NCI-H526 (cell line): Measurements from ENCODE around the gene FAM83F.

ENCODE experiments used
- DNase-seq, 2 experiments: peaks; one replicate each; lab custom pipeline; 2025; lab: John Stamatoyannopoulos, UW

FAM83F gene

DNA sequence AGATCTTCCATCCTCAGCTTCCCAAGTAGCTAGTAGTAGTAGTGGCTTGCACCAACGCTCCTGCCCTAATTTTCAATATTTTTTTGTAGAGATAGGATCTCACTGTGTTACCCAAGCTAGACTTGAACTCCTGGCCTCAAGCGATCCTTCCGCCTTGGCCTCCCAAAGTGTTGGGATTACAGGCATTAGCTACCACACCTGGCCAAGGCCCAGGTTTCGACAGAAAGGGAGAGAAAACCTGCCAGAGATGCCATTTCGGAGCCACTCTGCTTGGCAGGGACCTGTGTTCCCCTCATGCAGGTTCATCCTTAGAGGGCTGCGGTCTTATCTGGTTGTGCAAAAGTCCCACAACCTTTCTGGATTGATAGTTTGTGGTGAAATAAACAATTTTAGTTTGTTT is 41.4 kb downstream of the FAM83F start:
- DNase-seq = no peak

DNA sequence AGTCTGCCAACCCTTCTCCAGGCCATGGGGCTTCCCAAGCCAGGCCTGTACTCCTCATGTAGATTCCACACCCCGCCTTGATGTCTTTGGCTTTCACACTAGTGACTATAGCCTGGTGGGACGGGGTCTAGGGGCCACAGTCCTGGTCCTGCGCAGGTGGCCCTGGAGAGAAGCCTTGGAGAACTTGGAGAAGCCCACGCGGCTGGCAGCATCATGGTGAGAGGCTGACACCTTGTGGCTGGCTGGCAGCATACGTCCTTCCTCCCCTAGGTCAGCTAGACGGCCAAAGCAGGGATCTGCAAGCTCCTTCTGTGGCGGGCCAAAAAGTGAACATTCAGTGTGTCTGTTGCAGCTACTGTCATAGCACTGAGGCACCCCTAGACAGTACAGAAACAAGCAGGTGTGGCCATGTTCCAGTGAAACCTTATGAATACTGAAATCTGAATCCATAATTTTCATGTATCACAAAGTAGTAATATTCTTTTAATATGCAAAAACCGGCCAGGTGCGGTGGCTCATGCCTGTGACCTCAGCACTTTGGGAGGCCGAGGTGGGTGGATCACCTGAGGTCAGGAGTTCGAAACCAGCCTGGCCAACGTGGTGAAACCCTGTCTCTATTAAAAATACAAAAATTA is 42.0 kb downstream of the FAM83F start:
- peak; percentile 28 to 78 for DNase-seq

DNA sequence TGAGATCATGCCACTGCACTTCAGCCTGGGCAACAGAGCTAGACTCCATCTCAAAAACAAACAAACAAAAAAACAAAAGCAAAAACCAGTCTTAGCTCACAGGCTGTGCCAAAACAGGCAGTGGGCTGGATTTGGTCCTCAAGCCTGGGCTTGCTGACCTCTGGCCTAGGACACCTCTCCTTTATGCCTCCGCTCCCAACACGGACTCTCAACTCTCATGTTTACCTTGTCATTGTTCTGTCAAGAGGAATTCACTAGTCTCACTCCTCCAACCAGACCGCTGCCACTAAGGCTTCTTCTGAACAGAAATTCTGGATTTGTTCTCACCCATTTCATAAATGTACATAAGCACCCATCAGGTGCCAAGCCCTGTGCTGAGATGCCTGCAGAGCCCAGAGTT is 42.6 kb downstream of the FAM83F start:
- no peak for DNase-seq

DNA sequence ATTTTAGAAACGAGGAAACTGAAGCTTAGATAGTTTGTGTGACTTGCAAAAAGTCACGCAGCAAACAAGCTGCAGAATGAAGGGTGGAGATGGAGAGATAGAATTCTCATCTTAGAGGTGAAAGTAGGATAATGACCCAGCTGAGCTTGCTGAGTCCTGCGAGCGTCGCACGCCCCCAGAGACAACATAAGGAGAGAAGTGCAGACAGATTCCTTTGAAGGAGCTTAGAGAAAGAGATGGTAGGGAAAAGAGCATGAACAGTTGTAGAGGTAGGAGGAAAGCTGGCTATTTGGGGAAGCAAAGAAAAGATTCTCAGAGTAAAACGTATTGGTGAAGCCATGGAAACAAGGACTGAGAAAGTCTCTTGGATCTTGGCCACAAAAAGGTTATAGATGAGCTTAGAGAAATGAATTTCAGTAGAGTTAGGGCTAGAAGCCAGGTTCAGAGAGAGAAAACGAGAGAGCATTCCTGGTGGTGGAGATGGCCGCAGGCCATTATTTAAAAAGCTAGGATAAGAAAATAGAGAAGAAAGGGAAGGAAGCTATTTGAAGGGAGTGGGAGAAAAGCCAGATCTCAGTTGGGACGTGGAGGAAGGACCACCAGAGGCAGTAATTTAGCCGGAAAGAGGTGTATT is 44.8 kb downstream of the FAM83F start:
- DNase-seq = no peak

DNA sequence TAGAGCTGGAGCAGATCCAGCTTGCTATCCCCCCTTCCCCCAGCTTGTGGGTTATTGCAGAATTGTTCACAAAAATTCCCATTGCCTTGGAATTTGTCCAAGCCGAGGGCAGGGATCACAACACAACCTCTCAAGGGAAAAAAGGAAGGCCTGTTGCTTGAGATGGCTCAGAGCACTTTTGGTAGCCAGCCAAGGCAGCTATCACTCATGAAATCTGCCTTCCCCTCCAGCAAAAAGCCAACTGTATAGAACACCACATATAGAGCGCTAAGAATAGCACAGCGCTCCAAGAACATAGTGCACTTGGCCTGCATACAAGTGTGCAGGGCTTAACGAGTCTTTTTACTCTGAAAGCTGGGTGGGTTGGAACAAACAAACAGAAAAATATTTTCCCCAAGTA is 46.2 kb downstream of the FAM83F start:
- no peak for DNase-seq

DNA sequence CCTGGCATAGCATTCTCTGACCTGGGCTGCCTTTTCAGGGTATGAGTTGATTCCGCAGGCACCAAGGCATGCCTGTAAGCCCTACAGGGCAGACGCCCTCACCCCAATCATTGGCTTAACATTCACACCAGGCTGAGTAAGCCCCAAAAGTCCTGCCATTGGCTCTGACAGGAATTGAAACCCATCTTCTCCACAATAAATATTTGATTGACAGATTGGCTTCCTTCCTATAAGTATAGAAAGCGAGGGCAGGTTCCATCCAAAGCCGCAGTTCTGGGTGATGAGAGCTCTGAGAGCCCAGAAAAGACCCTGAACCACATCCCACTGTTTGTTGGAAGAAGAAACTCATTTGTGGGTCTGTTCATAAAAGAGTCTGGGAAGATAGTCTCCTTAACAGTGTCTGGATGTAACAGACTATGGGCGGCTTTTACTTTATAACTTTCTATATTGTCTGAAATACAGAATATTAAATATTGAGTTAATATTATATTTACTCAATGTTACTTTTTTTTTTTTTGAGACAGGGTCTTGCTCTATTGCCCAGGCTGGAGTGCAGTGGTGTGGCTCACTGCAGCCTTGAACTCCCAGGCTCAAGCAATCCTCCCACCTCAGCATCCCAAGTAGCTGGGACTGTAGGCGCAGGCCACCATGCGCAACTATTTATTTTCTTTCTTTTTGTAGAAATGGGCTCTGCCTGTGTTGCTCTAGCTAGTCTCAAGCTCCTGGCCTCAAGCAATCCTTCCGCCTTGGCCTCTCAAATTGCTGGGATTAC is 46.8 kb downstream of the FAM83F start:
- no peak for DNase-seq

DNA sequence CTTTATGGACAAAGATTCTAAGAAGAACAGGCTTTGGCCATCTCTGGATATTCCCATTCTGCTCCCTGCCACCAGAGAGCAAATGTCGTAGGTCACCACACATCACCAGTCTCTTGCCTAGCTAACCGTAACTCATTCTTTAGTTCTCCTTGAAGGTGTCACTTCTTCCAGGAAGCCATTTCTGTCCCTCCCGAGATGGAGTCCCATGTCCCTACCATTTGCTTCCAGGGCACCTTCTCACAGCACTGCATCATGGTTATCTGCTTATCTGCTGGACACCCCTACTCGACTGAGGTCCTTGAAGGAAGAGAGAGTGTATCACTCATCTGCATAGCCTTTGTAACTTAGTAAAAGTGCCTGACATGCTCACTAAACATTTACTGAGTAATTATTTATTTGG is 47.6 kb downstream of the FAM83F start:
- no peak for DNase-seq

DNA sequence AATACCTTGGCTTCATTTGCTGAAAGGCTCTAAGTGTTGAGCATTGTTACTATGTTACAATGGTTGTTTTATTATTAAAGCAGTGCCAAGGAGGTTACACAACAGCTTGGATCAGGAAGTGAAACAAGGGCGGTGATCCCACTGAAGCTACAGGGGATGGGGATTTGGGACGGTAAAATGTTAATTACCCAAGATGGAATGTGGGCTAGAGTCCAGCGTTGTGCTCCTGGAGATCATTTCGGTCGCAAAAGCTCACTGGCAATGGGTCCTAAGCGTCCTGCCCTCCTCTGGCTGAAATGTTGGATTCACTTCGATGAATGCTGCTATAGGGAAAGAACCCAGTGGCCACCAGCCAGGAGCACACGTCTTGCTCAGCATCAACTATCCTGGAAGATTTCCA is 48.3 kb downstream of the FAM83F start:
- DNase-seq = no peak

DNA sequence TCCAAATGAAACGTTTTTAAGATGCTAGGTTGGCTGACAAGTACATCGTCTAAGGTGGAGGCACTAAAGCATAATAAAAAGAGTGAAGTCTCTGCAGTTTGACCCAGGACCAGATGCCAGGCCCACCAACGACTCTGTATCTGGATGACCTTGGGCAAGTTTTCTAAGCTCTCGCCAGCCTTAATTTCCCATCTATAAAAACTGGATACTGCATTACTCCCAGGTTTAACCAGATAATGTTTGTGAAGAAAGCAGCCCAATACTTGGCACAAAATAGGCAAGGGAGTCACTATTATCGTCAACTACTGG is 49.0 kb downstream of the FAM83F start:
- no peak for DNase-seq

DNA sequence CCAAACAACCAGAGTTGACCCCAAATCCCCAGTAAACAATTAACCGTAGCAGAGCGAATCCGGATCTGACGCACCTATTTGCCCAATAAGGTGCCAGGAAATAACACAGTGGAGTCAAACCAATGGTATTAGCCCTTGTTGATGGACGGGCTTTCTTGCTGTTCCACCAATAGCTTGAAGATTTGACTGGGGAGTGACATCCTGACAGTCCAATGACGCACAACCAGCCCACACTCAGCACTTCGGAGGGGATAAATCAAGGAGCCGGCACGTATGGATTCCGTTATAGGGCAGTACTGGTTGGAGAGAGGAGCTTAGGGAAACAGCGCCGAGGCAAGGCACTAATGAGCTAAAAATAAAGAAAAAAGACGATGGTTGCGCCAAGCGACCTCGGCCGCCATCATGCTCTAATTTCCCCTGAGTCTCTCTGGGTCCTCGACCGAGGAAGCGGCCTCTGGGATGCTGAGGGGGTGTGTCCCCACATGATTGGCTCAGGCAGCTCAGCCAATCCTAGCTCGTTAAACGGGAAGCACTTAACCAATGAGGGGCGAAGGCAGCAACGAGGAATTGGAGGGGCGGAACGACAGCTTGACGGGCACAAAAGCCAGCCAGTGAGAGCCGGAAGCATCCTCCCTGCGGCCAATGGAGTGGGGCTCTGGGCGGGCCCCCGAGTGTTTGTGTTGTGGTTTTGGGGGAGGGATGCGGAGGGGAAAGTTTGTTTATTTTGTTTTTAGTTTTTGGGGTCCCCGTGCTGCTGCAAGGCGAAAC is 49.5 kb downstream of the FAM83F start:
- DNase-seq = peak; percentile 97

DNA sequence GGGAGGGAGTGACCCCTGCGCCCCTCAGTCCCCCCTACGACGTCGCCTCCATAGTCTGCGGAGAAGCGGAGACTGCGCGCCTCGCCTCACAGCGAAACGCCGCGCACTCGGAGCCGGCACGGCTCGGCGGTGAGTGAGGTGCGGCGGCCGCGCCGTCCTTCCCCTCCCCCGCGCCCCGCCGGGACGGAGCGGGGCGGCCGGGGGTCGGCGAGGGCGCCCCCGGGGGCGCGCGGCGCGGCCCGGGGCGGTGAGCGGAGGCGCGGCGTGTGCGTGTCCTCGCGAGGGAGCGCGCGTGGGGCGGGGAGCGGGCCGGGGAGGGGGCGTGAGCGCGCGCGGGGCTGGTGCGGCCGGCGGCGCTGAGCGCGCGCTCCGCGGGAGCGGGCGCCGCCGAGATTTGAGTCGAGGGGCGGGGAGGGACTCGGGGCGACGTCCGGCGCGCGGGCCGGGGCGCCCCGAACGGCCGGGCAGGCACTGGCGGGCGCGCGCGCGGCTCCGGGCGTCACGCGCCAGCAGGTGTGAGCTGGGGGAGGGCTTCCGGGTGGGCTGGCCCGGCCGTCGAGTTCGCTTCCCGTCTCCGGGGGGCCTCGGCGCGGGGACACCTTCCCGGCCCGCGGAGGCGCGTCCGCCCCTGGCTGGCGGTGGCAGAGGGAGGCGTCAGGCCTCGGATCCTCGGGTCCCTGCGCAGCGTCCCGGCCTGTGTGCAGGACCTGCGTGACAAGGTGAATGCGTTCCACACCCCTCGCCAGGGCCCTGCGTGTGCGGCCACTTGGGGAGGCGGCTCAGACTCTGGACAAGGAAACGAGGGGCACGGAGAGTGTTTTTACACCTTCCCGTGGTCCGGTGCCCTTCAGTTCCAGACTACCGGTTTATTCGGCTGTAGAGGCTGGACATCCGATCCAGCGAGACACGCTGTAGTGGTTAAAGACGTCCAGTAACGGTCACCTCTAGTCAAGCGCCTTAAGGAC is 50.4 kb downstream of the FAM83F start:
- peak in 1 of 2 experiments; percentile 76 for DNase-seq

DNA sequence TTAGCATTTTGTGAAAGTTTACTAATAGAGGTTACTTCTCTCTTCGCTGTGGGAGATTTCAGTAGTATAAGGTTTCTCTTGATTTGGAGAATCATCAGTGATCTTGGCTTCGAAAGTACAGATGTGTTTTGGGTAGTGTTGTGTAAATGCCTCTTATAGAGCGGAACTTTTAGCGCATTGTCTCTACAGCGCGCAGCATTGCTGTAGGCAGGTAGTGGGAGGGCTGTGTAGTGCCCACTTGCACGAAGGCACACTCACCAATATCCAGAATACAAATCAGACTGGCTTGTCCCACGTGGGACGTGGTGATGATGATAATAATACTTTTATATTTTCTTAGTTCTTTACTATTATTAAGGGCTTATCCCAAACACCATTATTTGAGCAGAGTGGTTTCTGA is 51.4 kb downstream of the FAM83F start:
- DNase-seq = no peak

DNA sequence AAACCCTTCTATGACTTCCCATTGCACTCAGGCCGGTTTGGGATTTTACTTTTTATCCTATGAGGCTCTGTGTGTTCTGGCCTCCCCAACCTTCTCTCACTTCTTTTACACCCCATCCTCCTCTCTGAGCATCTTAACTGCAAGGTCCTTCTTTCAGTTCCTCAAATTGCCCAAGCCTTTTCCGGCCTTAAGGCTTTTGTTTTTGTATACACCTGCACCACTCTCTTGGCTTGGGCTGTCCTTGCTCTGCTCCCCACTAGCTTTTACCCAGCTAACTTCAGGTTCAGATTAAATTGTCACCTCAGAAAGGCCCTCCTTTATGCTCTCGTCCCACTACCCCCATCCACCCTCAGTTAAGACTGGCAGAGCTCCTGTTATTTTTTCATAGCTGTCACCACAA is 55.5 kb downstream of the FAM83F start:
- DNase-seq = no peak

DNA sequence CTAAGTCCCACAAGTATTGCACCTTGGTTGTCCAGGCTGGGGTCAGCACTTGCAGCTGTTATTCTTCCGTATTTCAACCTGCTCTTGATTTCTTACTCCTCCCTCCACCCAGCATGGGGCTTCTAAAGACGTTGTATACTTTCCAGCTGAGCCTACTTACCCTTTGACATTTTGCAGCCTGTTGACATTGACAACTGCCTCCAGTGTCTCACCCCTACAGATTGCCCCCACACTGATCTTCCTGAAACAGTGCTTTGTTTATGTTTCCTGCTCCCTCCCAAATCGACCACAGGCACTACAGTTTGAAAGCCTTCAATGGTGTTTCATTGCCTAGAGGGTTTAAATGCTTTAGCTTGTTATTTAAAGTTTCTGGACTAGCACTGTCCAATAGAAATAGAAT is 56.6 kb downstream of the FAM83F start:
- no peak for DNase-seq

DNA sequence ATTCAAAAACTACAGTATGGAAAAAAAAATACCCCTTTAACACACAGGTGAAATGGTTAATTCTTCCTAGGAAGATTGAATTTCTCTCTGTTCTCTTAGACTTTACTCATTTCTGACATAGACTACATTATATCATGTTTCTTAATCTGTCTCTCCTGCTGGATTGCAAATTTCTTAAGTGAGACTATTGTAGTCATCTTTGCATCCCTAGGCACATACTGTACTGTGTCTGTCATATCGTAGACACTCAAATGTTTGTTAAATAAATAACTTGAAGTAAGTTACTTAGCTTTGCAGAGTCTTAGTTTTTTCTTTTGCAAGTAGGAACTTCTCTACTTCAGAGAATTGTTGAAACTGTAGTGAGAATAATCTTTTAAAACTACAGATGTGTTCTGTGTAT is 58.7 kb downstream of the FAM83F start:
- no peak for DNase-seq

DNA sequence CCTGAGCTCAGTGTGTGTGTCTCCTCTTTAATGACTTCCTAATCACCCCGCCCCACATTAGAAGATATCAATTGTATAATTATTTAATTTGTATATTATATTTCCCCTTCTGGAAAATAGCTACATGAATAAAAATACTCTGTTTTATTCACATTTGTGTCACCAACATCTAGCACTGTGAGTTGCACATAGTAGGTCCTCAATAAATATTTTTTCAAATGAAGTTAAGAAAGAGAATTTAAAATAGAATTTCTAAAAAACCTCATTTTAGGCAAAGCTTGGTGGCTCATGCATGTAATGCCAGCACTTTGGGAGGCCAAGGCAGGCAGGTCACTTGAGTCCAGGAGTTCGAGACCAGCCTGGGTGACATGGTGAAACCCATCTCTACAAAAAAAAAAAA is 59.7 kb downstream of the FAM83F start:
- DNase-seq = no peak

DNA sequence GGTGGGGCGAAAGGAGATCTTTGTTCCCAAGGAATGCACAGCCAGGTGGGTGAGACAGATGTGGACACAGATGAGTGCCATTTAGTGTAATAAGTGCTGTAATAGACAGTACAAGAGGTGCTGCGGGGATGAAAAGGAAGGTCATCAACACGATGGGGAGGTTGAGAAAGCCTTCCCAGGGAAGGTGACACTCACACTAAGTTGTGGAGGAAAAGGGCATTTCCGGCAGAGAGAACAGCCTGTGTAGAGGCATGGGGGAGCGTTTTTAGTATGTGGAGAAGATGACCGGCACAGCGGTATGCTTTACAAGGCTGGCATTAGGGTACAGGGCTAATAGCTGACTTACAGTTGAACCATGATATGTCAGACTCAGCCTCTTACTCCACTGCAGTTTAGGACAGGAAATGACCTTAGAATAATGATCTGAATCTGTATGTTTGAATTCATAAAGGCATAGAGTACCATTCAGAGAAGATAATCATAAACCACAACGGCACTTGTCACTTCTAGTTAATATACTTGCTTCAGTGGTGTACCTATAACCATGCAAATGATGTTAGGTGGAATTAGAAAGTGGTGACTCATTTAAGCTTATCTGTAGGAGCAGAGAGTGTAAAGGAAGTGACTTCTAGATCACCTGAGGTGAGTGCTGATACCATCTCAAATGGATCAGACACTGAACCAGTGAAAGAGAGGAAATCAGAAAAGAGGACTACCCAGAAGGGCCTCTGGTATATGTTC is 60.6 kb downstream of the FAM83F start:
- no peak for DNase-seq

DNA sequence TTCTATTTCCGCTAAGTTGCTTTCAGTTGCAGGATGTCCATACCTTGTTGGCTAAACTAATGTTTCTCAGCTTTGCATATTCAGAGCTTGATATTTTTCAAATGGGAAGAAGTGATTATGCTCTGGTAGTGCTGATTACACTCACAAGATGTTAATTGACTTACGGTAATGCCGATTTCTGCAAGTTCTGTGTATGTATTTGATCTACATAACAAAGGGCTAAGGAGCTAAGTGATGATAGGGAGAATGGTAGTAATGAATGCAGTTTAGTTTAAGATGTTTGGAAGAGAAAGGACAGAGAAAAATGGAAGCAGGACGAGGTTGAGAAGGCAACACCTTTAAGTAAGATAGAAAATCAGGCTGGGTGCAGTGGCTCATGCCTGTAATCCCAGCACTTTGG is 61.4 kb downstream of the FAM83F start:
- DNase-seq = no peak

DNA sequence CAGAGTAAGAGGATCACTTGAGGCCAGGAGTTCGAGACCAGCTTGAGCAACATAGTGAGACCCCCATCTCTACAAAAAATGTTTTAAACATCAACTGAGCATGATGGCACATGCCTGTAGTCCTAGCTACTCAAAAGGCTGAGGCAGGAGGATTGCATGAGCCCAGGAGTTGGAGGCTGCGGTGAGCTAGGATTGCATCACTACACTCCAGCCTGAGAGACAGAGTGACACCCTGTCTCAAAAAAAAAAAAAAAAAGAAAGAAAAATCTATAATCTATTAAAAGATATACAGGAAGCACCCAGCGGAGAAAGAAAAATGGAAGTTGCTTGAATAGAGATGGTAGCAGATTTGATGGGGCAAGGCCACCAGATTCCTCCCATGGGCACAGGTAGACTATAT is 61.8 kb downstream of the FAM83F start:
- DNase-seq = no peak

DNA sequence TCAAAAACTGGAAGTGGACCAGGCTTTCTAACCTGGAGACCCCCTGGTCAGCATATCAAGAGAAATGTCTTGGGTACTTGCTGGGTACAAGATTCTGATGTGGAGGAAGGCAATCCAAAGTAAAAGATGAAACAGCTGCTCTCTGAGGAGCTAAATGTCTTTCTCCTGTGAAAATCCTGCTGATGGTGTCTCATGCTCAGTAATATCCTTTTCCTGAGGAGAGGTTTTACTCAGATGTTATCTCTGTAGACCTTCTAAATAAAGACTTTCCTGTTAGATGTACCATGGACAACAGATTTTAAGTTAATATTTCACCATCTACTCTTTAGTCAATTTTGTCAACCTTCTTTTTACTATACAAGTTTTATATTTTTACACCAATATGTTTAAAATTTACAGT is 62.9 kb downstream of the FAM83F start:
- no peak for DNase-seq

DNA sequence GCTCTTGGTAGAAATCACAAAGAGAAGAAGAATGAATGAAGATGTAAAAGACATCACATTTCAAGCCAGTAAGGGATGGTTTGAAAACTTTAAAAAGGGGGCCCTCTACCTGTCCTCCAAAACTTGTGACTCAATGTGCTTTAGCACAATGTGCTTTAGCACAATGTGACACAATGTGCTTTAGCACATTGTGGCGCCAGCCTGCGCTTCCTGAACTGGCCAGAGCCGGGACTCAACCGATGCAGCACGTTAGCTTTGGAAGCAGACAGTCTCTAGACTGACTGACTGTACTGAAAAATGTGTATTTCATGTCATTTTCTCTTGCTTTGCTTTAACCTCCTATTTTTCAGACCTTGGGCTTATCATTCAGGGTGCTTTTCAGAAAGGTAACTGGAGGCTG is 63.5 kb downstream of the FAM83F start:
- DNase-seq = peak in 1 of 2 experiments; percentile 8
